Measurements from ENCODE around the gene HGF. TPM values are rescaled to one million over a fixed set of nuclear protein-coding genes. Genes with fewer than 3 reads are reported as not detected.
A peak's percentile ranks its signal among the peaks of the same experiment; 100 is the strongest.

HGF gene
- polyA plus RNA-seq, 1 of the 3 experiments (the other 2 are of a cell fraction) = 1.5 TPM

DNA sequence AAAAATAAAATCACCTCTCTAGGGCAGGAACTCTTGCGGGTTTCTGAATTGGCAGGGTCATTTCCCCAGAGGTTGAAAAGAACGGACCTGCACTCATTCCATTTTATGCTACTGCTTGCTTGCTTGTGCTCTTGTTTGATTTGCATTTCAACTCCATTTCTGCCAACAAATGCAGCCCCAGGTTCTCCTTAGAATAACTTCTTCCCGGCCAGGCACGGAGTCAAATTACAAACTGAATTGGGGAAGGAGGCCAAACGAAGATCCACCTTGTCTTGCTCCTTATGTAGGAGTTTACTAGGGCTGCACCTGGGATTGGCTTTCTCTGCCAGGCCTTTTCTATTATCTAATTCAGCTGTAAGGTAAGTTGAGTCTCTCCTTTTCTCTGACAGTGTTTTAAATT, 79.6 kb downstream of the HGF start:
- no peak overlapping the region for H3K9ac ChIP-seq
- H3K79me2 ChIP-seq (ENCODE audit: insufficient read depth) = no peaks in the 10 kb centered on the region
- H3K4me2 ChIP-seq = no peak overlapping the region
- WGBS (ENCODE audit: low lambda C conversion rate) = 87% methylated on average over 5 of the region's 5 CpGs
- H3K9me2 ChIP-seq = no peaks in the 10 kb centered on the region
- no peaks in the 10 kb centered on the region for H3K36me3 ChIP-seq (replicated peaks in 1 of 2; ENCODE audit: control insufficient read depth in 1 of 2, insufficient read depth in 2 of 2, low read length in 1 of 2)
- ChIA-PET POLR2A (interaction anchor here (1.1 kb wide), 1 partner anchor 65 kb away, joined by 3 read pairs; no protein-coding TSS in a partner anchor), CTCF (interaction anchor here (0.8 to 1.4 kb wide), 2 partner anchors 25 to 190 kb away, joined by 3 to 4 read pairs; no protein-coding TSS in a partner anchor)
- no peak for DNase-seq
- H3F3A ChIP-seq (replicated peaks; ENCODE audit: insufficient read depth) = peaks cover 4% of the 10 kb centered on the region
- no peak overlapping the region for H3K4me3 ChIP-seq (ENCODE audit: low read depth in 2 of 2, low read length in 1 of 2)
- H3K4me1 ChIP-seq (ENCODE audit: control insufficient read depth in 1 of 2, insufficient read depth in 2 of 2, low read depth in 1 of 2, low read length in 1 of 2) = peaks cover 10 to 15% of the 10 kb centered on the region in 2 experiments; a peak in 3 of 4 replicates
- peak overlapping the region in 1 of 2 experiments; percentile 17; a peak in 1 of 4 replicates for H3K27ac ChIP-seq (ENCODE audit: low read depth in 2 of 2, low read length in 1 of 2)
- no peaks in the 10 kb centered on the region for H3K9me3 ChIP-seq
- TF ChIP-seq ELF1 (IDR thresholded peaks at IDR 0.05) = no peak
- no peak for TF ChIP-seq TEAD4 (IDR thresholded peaks at IDR 0.05; ENCODE audit: borderline replicate concordance, insufficient read depth)
- TF ChIP-seq, protein P1, sequence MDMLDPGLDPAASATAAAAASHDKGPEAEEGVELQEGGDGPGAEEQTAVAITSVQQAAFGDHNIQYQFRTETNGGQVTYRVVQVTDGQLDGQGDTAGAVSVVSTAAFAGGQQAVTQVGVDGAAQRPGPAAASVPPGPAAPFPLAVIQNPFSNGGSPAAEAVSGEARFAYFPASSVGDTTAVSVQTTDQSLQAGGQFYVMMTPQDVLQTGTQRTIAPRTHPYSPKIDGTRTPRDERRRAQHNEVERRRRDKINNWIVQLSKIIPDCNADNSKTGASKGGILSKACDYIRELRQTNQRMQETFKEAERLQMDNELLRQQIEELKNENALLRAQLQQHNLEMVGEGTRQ (IDR thresholded peaks at IDR 0.05; ENCODE audit: borderline replicate concordance, low read depth, low read length) = no peak
- TF ChIP-seq TAF1 (IDR thresholded peaks at IDR 0.05; ENCODE audit: borderline replicate concordance, low read depth, low read length) = no peak
- no peak for TF ChIP-seq POLR2AphosphoS5 (IDR thresholded peaks at IDR 0.05; ENCODE audit: low read depth, low read length)
- TF ChIP-seq GABPA (IDR thresholded peaks at IDR 0.05; ENCODE audit: low read depth) = no peak
- TF ChIP-seq CHD2 (IDR thresholded peaks at IDR 0.05; ENCODE audit: low read length, partially characterized antibody) = no peak
- TF ChIP-seq GATA2 (CRISPR knock-in tag; IDR thresholded peaks at IDR 0.05) = no peak
- no peak for TF ChIP-seq SIN3A (IDR thresholded peaks at IDR 0.05; ENCODE audit: borderline replicate concordance, low read depth, low read length)
- TF ChIP-seq, protein P2, sequence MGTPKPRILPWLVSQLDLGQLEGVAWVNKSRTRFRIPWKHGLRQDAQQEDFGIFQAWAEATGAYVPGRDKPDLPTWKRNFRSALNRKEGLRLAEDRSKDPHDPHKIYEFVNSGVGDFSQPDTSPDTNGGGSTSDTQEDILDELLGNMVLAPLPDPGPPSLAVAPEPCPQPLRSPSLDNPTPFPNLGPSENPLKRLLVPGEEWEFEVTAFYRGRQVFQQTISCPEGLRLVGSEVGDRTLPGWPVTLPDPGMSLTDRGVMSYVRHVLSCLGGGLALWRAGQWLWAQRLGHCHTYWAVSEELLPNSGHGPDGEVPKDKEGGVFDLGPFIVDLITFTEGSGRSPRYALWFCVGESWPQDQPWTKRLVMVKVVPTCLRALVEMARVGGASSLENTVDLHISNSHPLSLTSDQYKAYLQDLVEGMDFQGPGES (IDR thresholded peaks at IDR 0.05; ENCODE audit: low read depth, low read length) = no peak
- TF ChIP-seq TCF12 (IDR thresholded peaks at IDR 0.05) = no peak
- TF ChIP-seq, protein P3, sequence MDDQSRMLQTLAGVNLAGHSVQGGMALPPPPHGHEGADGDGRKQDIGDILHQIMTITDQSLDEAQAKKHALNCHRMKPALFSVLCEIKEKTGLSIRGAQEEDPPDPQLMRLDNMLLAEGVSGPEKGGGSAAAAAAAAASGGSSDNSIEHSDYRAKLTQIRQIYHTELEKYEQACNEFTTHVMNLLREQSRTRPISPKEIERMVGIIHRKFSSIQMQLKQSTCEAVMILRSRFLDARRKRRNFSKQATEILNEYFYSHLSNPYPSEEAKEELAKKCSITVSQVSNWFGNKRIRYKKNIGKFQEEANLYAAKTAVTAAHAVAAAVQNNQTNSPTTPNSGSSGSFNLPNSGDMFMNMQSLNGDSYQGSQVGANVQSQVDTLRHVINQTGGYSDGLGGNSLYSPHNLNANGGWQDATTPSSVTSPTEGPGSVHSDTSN (IDR thresholded peaks at IDR 0.05) = no peak
- no peak for TF ChIP-seq RXRA (IDR thresholded peaks at IDR 0.05; ENCODE audit: borderline replicate concordance, low read depth)
- H4K20me1 ChIP-seq (ENCODE audit: insufficient read depth) = no peaks in the 10 kb centered on the region
- H3K27me3 ChIP-seq (ENCODE audit: insufficient read depth) = no peaks in the 10 kb centered on the region
- H2AFZ ChIP-seq (ENCODE audit: low read depth) = peak overlapping the region; percentile 11; the same call in 1 of the 2 replicates

All from SK-N-SH (cell line).